ENCODE measurements around the gene MANEA. TPM values are rescaled to one million over a fixed set of nuclear protein-coding genes. Genes with fewer than 3 reads are reported as not detected.

The MANEA gene
- total and polyA plus RNA-seq, 2 of the 4 experiments (the other 2 are of a cell fraction): 3.9 to 9.0 TPM

- no peaks in the 10 kb centered on the region for H3K9me1 ChIP-seq (ENCODE audit: insufficient read depth, low read length)
- H2BK5ac ChIP-seq (ENCODE audit: low read depth, low read length, poor library complexity, severe bottlenecking): no peak overlapping the region
- ATAC-seq (ENCODE audit: low read depth) (no peak), DNase-seq (peak; percentile 51)
- H4K20me1 ChIP-seq (ENCODE audit: insufficient read depth, low read length): no peaks in the 10 kb centered on the region
- no peaks in the 10 kb centered on the region for H3K36me3 ChIP-seq (ENCODE audit: control insufficient read depth, insufficient read depth, low read length)
- no peak for TF ChIP-seq POLR2A (IDR thresholded peaks at IDR 0.05; ENCODE audit: low read depth, low read length)
- TF ChIP-seq CHD1 (IDR thresholded peaks at IDR 0.05; ENCODE audit: low read depth, low read length): no peak
- no peak for TF ChIP-seq CEBPB (IDR thresholded peaks at IDR 0.05; ENCODE audit: low read depth, low read length)
- TF ChIP-seq MAZ (IDR thresholded peaks at IDR 0.05; ENCODE audit: borderline replicate concordance, low read depth, low read length): no peak
- TF ChIP-seq SMC3 (IDR thresholded peaks at IDR 0.05; ENCODE audit: low read depth, low read length): no peak
- TF ChIP-seq RAD21 (IDR thresholded peaks at IDR 0.05; ENCODE audit: low read length): no peak
- TF ChIP-seq NFE2L2 (IDR thresholded peaks at IDR 0.05; ENCODE audit: low read depth, low read length): no peak
- no peak for TF ChIP-seq MAFK (IDR thresholded peaks at IDR 0.05; ENCODE audit: low read depth, low read length)
- no peak for TF ChIP-seq RFX5 (IDR thresholded peaks at IDR 0.05; ENCODE audit: low read depth, low read length)
- no peak for TF ChIP-seq MXI1 (IDR thresholded peaks at IDR 0.05; ENCODE audit: borderline replicate concordance, low read depth, low read length)
- TF ChIP-seq, protein P1, sequence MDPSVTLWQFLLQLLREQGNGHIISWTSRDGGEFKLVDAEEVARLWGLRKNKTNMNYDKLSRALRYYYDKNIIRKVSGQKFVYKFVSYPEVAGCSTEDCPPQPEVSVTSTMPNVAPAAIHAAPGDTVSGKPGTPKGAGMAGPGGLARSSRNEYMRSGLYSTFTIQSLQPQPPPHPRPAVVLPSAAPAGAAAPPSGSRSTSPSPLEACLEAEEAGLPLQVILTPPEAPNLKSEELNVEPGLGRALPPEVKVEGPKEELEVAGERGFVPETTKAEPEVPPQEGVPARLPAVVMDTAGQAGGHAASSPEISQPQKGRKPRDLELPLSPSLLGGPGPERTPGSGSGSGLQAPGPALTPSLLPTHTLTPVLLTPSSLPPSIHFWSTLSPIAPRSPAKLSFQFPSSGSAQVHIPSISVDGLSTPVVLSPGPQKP (IDR thresholded peaks at IDR 0.05; ENCODE audit: borderline replicate concordance, low read depth, low read length): no peak
- TF ChIP-seq, protein P2, sequence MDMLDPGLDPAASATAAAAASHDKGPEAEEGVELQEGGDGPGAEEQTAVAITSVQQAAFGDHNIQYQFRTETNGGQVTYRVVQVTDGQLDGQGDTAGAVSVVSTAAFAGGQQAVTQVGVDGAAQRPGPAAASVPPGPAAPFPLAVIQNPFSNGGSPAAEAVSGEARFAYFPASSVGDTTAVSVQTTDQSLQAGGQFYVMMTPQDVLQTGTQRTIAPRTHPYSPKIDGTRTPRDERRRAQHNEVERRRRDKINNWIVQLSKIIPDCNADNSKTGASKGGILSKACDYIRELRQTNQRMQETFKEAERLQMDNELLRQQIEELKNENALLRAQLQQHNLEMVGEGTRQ (IDR thresholded peaks at IDR 0.05; ENCODE audit: low read depth, low read length): no peak
- TF ChIP-seq CTCF (conservative IDR thresholded peaks at IDR 0.05; ENCODE audit: low read depth, low read length): no peak
- H2BK15ac ChIP-seq (ENCODE audit: low read depth, low read length): no peak overlapping the region
- CTCF ChIA-PET: interaction anchor here (0.8 kb wide), 1 partner anchor 18 kb away, joined by 3 read pairs; no protein-coding TSS in a partner anchor
- H3K4me3 ChIP-seq (ENCODE audit: insufficient read depth, low read depth, low read length): no peak overlapping the region
- H3K9me3 ChIP-seq (ENCODE audit: control insufficient read depth, insufficient read depth, low read length): peaks cover 2% of the 10 kb centered on the region; the same call in 1 of the 2 replicates
- no peaks in the 10 kb centered on the region for H3K4me1 ChIP-seq (ENCODE audit: control insufficient read depth, insufficient read depth, low read length)
- H2BK20ac ChIP-seq (ENCODE audit: low read depth, low read length): no peak overlapping the region
- BruUV-seq (replicated peaks): no TSS peak
- H4K5ac ChIP-seq (ENCODE audit: low read depth, low read length): no peak overlapping the region
- no peak overlapping the region for H3K4ac ChIP-seq (ENCODE audit: low read depth, low read length)
- H3K27me3 ChIP-seq (ENCODE audit: control insufficient read depth, insufficient read depth, low read length): no peaks in the 10 kb centered on the region
- H3K27ac ChIP-seq (ENCODE audit: insufficient read depth, low read length): no peak overlapping the region
- no peak overlapping the region for H2AFZ ChIP-seq (replicated peaks; ENCODE audit: low read length, poor library complexity)
- intact Hi-C loops (cut with micrococcal nuclease) (no loop called here), in situ Hi-C loops (cut with MboI; ENCODE audit: low sequenced_read_pairs) (no loop called here), dilution Hi-C loops (cut with HindIII; ENCODE audit: low sequenced_read_pairs, unreplicated experiment) (no loop called here)
- H3K14ac ChIP-seq (replicated peaks; ENCODE audit: low read depth, low read length): no peak overlapping the region
- H3K18ac ChIP-seq (ENCODE audit: low read depth, low read length): no peak overlapping the region
- H4K8ac ChIP-seq (ENCODE audit: low read depth in 2 of 2, low read length in 2 of 2): no peak overlapping the region
- no peak overlapping the region for H4K91ac ChIP-seq (ENCODE audit: insufficient read depth, low read depth, low read length)
- H3K4me2 ChIP-seq (ENCODE audit: low read depth, low read length): peak overlapping the region; percentile 20; the same call in 1 of the 2 replicates
- H2AK5ac ChIP-seq (ENCODE audit: low read depth, low read length): no peak overlapping the region
- peaks cover 0 to 16% of the 10 kb centered on the region in 2 experiments for H3K79me1 ChIP-seq (ENCODE audit: low read depth in 1 of 2, low read length in 2 of 2)
- no peak overlapping the region for H2BK120ac ChIP-seq (ENCODE audit: low read depth, low read length)
- H3K9ac ChIP-seq (ENCODE audit: low read depth, low read length): no peak overlapping the region
- POLR2A ChIA-PET (ENCODE audit: unreplicated experiment): no interaction called here
- no peak overlapping the region for H3K56ac ChIP-seq (ENCODE audit: extremely low read depth, insufficient read depth, low read length)
- no peak overlapping the region for H2AK9ac ChIP-seq (replicated peaks; ENCODE audit: low read depth, low read length, poor library complexity)
- H3K23ac ChIP-seq (ENCODE audit: low read depth, low read length): no peak overlapping the region
Measured at GRCh38 chr6:95581073-95581472, 3.7 kb downstream of the MANEA start.

Measured in IMR-90 (cell line).